WERI-Rb-1 (cell line): ENCODE measurements around the gene FOLR3.

Experiments
- DNase-seq: peaks from one replicate; pipeline ENCODE4 v3.0.0-alpha.2; 2020
- H3K27ac ChIP-seq: fragments of 250-450 bp; sonication (Bioruptor Pico); 2 replicates; pipeline ENCODE4 v1.5.1; 2020; ENCODE audit warnings: mild to moderate bottlenecking, moderate library complexity
- H3K27me3 ChIP-seq: fragments of 250-450 bp; sonication (Bioruptor Pico); 2 replicates; pipeline ENCODE4 v1.5.1; 2021; ENCODE audit warnings: mild to moderate bottlenecking, low read depth, moderate library complexity; ENCODE audit not compliant: insufficient read depth, severe bottlenecking
- H3K36me3 ChIP-seq: fragments of 250-450 bp; sonication (Bioruptor Pico); 2 replicates; pipeline ENCODE4 v1.5.1; 2020; ENCODE audit warnings: mild to moderate bottlenecking, moderate library complexity
- H3K4me3 ChIP-seq: 2 replicates; pipeline ENCODE4 v1.5.1; 2011; ENCODE audit warnings: low read depth, mild to moderate bottlenecking, control low read depth, low read length
- H3K9me3 ChIP-seq: fragments of 250-450 bp; sonication (Bioruptor Pico); 2 replicates; pipeline ENCODE4 v1.5.1; 2021; ENCODE audit warnings: mild to moderate bottlenecking, moderate library complexity; ENCODE audit not compliant: severe bottlenecking
- CTCF ChIP-seq: IDR thresholded peaks from 2 replicates; pipeline ENCODE4 v1.5.1; 2011; ENCODE audit warnings: low read depth, mild to moderate bottlenecking, control low read depth, inconsistent platforms, low read length

The FOLR3 gene

GRCh38 chr11:72111300-72112142 is 24.0 kb upstream of the FOLR3 start:
- no peak for DNase-seq
- H3K9me3 ChIP-seq = no peaks in the 10 kb centered on the region
- no peak for TF ChIP-seq CTCF
- peak overlapping the region; percentile 77 for H3K4me3 ChIP-seq
- 0 out of 2 replicates have a peak, but pooled peaks cover 2% of the 10 kb centered on the region for H3K36me3 ChIP-seq
- no peaks in the 10 kb centered on the region for H3K27me3 ChIP-seq
- H3K27ac ChIP-seq = peak overlapping the region; percentile 99

- no peaks in the 10 kb centered on the region for H3K9me3 ChIP-seq
- no peaks in the 10 kb centered on the region for H3K27me3 ChIP-seq
- peak within 1 kb of the TSS; percentile 77 for H3K4me3 ChIP-seq
- H3K27ac ChIP-seq = peak within 1 kb of the TSS; percentile 99
- 0 out of 2 replicates have a peak, but pooled peaks cover 2% of the 10 kb centered on the region for H3K36me3 ChIP-seq
- no peak for TF ChIP-seq CTCF
- DNase-seq = peak; percentile 98
Measured at GRCh38 chr11:72112143-72112977, 23.2 kb upstream of the FOLR3 start, which contains the start of gene ANAPC15. Gene ANAPC15 (minus strand): TSS chr11:72112695. CDS start chr11:72111276, 1,419 bp downstream.

GRCh38 chr11:72112978-72113808 is 22.3 kb upstream of the FOLR3 start:
- H3K36me3 ChIP-seq = 0 out of 2 replicates have a peak, but pooled peaks cover 2% of the 10 kb centered on the region
- H3K4me3 ChIP-seq = peak overlapping the region; percentile 77
- no peak for DNase-seq
- H3K27me3 ChIP-seq = no peaks in the 10 kb centered on the region
- no peak for TF ChIP-seq CTCF
- H3K27ac ChIP-seq = peak overlapping the region; percentile 99
- H3K9me3 ChIP-seq = no peaks in the 10 kb centered on the region

GRCh38 chr11:72114570-72114969 is 21.0 kb upstream of the FOLR3 start:
- Histone ChIP-seq H3K36me3 (0 out of 2 replicates have a peak, but pooled peaks cover 2% of the 10 kb centered on the region), H3K9me3 (no peaks in the 10 kb centered on the region), H3K27ac (no peak overlapping the region), H3K4me3 (no peak overlapping the region), H3K27me3 (no peaks in the 10 kb centered on the region)
- no peak for DNase-seq
- no peak for TF ChIP-seq CTCF

- no peaks in the 10 kb centered on the region for H3K9me3 ChIP-seq
- TF ChIP-seq CTCF = no peak
- H3K27ac ChIP-seq = no peak overlapping the region
- DNase-seq = no peak
- no peaks in the 10 kb centered on the region for H3K36me3 ChIP-seq
- H3K27me3 ChIP-seq = no peaks in the 10 kb centered on the region
- H3K4me3 ChIP-seq = no peak overlapping the region
Measured at GRCh38 chr11:72116019-72116755, 19.3 kb upstream of the FOLR3 start.
